ENCODE results near the gene AHRR. TPM values are rescaled to one million over a fixed set of nuclear protein-coding genes. Genes with fewer than 3 reads are reported as not detected.
A peak's percentile ranks its signal among the peaks of the same experiment; 100 is the strongest.

The AHRR gene
- total RNA-seq, 4 donors from 2014 or later, result 0.26 to 9.1 (median 6.6) TPM; not detected in 1

- Histone ChIP-seq H3K4me1 (no peaks in the 10 kb centered on the region), H3K27me3 (no peaks in the 10 kb centered on the region), H3K36me3 (no peaks in the 10 kb centered on the region), H3K27ac (no peak overlapping the region), H3K9me3 (peaks cover 0 to 9% of the 10 kb centered on the region in 2 donors), H3K4me3 (no peak overlapping the region)
- intact Hi-C loops (cut with DNase I; ENCODE audit: low total_unique reads), result no loop called here
- TF ChIP-seq CTCF (IDR thresholded peaks at IDR 0.05), result no peak
- no peak for TF ChIP-seq POLR2A (IDR thresholded peaks at IDR 0.05)
- peak in 1 of 2 donors; percentile 2 for DNase-seq
These were observed 134.3 kb downstream of the AHRR start for GRCh38 chr5:455806-456205.

- Histone ChIP-seq H3K4me1 (no peaks in the 10 kb centered on the region), H3K4me3 (no peak overlapping the region), H3K27ac (no peak overlapping the region), H3K9me3 (peaks cover 0 to 5% of the 10 kb centered on the region in 2 donors), H3K27me3 (no peaks in the 10 kb centered on the region), H3K36me3 (no peaks in the 10 kb centered on the region)
- intact Hi-C loops (cut with DNase I; ENCODE audit: low total_unique reads), result no loop called here
- no peak for TF ChIP-seq CTCF (IDR thresholded peaks at IDR 0.05)
- TF ChIP-seq POLR2A (IDR thresholded peaks at IDR 0.05), result no peak
- DNase-seq, result peak in 1 of 2 donors; percentile 5
These were observed 135.1 kb downstream of the AHRR start for GRCh38 chr5:456351-457194.

- no peak overlapping the region for H3K4me3 ChIP-seq
- TF ChIP-seq CTCF (IDR thresholded peaks at IDR 0.05), result no peak
- no peak for TF ChIP-seq POLR2A (IDR thresholded peaks at IDR 0.05)
- peak in 1 of 2 donors; percentile 9 for DNase-seq
- H3K4me1 ChIP-seq, result no peaks in the 10 kb centered on the region
- no peaks in the 10 kb centered on the region for H3K27me3 ChIP-seq
- intact Hi-C loops (cut with DNase I; ENCODE audit: low total_unique reads), result no loop called here
- no peak overlapping the region for H3K27ac ChIP-seq
- no peaks in the 10 kb centered on the region for H3K36me3 ChIP-seq
- no peaks in the 10 kb centered on the region for H3K9me3 ChIP-seq
These were observed 135.9 kb downstream of the AHRR start for GRCh38 chr5:457195-457961.

GRCh38 chr5:458547-459353, 137.2 kb downstream of the AHRR start:
- Histone ChIP-seq H3K4me1 (no peaks in the 10 kb centered on the region), H3K27ac (no peak overlapping the region), H3K27me3 (no peaks in the 10 kb centered on the region), H3K9me3 (no peaks in the 10 kb centered on the region), H3K36me3 (no peaks in the 10 kb centered on the region), H3K4me3 (no peak overlapping the region)
- intact Hi-C loops (cut with DNase I; ENCODE audit: low total_unique reads), result no loop called here
- TF ChIP-seq POLR2A (IDR thresholded peaks at IDR 0.05) (no peak), CTCF (IDR thresholded peaks at IDR 0.05) (no peak)
- peak in 1 of 2 donors; percentile 9 for DNase-seq
